ENCODE data around the gene RUNX1.

The RUNX1 gene

DNA sequence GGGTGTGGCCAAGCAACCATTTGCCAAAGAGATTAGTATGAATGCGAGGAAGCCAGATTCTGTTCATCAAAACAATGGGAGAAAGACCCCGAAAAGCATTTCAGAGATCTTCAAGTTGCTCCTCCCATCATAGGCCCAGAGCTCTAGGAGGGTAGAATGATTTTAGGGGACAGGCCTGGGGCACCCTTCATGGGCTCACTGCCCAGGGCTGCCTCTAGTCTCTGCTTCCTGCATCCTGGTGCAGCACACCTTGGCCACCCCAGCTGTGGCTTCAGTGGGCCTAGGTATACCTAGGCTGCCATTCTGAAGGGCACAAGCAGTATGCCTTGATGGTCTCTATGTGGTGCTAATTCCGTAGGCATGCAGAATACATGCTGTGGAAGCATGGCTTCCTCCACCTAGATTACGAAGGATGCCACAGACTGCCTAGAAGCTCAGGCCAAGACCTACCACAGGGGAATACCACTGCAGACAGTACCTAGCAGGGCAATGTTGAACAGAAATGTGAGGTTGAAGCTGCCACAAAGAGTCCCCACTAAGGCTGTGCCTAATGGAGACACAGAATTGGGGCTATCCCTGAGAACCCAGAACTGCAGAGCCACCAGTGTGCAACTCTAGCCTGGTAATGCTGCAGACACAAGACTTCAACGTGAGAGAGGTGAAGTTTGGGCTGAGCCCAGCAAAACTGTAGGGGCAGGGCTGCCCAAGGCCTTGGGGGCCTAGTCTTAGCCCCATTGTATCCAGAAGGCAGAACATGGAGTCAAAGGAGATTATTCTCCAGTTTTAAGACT lies 221.5 kb downstream of the RUNX1 start:
- DNase-seq: no peak

DNA sequence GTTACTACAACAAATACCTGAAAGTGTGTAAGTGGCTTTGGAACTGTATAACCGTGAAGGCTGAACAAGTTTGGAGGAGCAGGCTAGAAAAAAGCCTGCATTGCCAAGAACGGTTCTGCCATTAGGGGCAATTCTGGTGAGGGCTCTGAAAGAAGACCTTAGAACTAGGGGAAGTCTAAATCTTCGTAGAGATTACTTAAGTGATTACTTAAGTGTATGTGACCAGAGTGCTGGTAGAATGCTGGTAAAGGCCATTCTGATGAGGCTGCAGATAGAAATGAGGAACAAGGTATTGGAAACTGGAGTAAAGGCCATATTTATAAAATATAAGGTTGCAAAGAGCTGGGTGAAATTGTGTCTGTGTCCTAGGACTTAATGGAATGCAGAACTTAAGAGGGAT lies 222.3 kb downstream of the RUNX1 start:
- no peak for DNase-seq

DNA sequence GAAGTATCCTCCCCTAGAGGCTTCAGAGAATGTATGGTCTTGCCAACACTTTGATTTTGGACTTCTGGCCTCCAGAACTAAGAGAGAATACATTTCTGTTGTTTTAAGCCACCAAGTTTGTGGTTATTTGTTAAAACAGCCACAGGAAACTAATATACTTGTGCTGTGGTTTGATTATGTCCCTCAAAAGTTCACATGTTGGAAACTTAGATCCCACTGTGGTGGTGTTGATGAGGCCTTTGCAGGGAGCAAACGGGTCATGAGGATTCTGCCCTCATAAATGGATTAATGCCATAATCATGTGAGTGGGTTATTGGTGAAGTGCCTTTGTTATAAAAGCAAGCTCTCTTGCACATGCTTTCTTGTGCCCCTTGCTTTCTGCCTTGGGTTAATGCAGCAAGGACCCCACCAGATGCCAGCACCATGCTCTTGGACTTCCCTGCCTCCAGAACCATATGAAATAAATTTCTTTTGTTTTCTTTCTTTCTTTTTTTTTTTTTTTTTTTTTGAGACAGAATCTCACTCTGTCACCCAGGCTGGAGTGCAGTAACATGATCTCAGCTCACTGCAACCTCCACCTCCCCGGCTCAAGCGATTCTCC lies 223.1 kb downstream of the RUNX1 start:
- no peak for DNase-seq

DNA sequence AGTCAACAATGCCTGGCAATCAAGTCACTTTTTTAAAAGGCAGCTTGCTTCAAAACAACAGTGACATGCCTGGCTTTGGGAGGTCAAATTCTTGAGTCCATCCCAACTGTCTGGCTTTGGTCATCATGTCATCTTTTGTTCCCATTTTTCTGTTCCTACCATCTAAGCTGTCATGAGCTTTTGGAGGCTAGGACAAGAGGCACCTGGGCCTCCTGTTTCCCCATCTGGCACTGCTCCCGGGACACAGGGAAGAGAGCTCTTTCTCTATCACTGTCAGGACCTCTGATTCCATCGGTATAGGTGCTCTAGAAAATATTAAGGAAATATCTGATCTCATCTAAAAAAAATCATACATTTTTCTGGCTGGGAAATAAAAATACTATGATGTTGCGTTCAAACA lies 224.0 kb downstream of the RUNX1 start:
- no peak for DNase-seq

DNA sequence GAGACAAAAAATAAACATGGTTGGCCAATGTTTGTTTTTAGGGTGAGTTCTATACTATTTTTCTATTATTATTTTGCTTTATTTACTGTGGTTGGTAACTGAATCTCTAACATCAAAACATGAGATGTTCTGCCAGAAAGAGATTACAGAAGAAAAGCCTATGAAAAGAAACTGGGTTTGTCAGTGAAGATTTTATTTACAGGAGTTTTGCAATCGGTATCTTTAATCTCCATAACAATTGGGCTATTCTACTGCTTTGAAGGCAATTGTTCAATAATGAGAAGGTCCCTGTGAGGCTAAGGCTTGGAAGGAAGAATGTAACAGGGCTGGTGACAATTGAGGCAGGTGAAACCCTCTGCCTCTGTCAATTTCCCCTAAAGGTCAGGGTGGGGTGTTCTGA lies 224.8 kb downstream of the RUNX1 start:
- no peak for DNase-seq

DNA sequence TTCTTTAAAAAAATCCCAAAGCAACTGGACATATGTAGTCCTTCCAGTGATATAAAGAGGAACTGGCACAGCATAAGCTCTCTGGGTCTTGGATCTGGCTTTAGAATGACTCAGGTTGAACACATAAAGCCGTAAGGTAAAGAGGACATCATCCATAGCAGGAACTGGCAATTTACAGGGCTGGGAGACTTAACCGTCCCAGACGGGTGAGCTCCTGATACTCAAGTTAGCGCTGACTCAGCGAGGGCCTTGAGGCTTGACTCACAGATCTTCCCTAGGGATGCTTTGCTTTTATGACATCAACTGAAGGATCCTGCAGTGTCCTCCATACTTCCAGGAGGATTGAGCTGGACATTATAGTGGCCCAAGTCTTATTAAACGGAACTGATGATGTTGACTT lies 226.2 kb downstream of the RUNX1 start:
- DNase-seq: no peak

DNA sequence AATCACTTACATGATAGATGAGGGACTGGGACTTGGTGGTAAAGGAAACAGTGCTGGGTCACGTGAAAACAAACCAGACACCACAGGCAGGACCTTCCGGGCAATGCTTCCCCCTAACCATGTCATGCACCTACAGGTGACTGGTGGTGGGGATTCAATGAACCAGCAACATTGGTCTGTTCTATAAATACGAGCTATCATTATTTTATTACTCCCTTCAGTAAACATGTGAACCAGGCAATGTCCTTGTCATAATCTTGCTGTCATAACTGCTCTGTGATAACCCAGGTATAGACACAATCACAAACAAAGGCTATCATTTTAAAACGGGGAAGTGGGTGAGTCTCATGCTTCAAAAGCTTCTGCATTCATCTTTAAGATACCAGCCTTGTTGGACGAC lies 226.9 kb downstream of the RUNX1 start:
- DNase-seq: no peak

DNA sequence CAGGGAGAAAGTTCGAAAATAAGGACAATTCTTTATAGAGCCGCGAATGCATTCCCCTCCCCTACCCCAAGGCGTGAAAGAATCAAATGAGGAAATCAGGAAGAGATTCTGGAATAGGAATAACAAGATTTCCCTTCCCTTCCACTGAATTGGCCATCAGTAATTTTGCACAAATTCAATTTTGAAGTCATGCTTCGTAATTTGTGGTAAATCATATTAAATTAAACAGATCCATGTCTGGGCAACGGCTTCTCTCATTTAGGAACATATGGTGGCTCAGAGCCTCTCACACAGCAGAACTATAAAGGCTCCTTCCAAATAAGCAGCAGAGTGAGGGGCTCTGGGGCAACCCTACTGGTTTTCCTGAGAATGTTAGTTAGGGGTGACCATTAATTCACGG lies 227.4 kb downstream of the RUNX1 start:
- DNase-seq: no peak

DNA sequence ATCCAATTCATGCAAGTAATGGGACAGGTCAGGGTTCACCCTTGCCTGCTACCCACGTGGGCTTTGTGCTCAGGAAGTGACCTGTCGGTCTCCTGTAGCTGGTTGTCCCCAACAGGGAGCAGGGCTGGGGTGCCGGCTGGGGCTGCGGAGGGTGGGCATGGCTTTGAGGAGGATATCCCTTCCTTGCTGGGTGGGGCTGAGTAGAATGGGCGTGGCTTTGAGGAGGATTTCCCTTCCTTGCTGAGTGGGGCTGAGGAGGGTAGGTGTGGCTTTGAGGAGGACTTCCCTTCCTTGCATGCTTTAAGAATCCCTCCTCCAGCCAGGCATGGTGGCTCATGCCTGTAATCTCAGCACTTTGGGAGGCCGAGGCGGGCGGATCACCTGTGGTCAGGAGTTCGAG lies 229.1 kb downstream of the RUNX1 start:
- no peak for DNase-seq

DNA sequence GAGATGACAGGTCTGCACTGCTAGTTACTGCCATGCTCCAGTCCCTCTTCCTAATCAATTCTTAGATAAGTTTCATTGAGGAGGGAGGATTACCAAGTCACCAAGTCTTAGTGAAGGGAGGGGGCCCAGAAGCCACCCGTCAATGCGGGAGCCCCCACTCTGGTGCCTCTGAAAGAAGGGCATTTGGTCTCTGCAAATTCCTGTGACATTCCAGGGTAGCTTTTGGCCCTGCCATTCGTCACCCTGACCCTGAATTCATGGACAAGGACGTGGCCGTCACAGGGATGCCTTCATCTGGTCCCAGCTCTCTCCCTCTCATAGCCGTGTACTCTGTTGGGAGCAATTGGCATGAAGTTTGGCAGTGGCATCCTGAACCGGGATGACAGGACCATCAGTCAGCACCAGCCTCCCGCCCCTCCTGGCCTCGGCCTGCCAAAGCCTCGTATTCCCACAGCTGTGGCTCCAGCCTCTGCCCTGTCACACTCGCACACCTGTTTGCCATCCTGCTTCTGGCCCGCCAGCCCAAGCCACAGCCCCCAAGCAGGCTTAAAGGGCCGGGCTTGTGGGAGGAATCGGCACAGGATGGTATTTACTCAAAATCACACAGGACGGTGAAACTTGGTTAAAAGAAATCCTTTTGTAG lies 229.6 kb downstream of the RUNX1 start:
- no peak for DNase-seq

DNA sequence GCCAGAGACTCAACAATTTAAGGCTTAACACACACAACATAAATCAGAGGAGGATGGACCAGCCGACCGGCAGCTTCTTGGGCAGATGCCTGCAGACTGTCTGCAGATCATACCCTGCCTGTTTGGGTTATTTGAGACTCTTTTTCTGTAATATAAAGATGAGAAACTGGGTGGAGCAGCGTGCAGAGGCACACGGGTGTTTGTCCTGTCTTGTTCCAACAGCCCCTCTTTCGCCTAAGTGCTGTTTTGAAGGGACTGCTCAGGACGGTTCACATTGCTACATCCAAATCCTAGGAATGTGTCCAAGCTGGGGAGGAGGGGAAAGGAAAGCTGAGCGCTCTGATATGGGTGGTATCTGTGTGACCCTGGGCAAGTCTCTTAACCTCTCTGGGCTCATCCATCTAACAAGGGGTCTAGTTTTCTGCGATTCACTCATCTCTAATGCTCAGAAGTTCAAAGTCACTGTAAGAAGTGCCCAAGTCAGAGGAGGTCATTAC lies 230.4 kb downstream of the RUNX1 start:
- no peak for DNase-seq

DNA sequence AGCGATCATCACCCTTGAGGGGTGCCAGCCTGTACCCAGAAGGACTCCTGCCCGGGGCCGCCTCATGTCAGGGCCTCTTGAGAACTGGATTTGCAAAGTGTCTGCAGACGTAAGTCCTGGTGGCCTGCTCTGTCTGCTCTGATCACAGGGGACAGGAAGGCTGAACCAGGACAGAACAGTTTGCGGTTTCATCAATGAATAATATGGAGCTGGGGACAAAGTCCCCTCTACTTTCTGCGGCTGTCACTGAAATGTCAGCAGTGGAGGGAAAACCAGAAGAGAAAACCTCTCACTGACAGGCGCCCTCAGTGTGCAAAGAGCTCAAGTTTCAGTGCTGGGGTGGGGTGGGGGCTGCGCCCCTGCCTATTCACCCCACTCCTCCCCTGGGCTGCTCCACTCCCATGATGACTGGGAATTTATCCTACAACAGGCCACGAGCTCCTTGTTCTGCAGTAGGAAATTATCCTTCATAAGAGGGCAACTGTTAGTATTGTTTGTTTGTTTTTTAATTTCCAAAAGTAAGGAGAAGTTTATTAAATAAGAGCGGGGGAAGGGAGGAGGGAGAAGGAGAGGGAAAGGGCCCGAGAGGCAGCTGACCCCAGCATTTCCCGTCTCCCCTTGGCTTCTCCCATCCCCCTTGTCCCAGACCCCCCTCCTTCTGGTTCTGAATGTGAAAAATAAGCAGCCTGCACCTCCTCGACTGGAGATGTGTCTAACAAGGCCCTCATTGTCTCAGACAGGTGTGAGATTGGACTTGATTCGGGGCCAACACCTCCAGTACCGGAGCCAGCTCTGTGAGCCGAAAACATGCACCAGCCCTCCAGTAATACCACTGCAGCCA lies 231.1 kb downstream of the RUNX1 start:
- no peak for DNase-seq

DNA sequence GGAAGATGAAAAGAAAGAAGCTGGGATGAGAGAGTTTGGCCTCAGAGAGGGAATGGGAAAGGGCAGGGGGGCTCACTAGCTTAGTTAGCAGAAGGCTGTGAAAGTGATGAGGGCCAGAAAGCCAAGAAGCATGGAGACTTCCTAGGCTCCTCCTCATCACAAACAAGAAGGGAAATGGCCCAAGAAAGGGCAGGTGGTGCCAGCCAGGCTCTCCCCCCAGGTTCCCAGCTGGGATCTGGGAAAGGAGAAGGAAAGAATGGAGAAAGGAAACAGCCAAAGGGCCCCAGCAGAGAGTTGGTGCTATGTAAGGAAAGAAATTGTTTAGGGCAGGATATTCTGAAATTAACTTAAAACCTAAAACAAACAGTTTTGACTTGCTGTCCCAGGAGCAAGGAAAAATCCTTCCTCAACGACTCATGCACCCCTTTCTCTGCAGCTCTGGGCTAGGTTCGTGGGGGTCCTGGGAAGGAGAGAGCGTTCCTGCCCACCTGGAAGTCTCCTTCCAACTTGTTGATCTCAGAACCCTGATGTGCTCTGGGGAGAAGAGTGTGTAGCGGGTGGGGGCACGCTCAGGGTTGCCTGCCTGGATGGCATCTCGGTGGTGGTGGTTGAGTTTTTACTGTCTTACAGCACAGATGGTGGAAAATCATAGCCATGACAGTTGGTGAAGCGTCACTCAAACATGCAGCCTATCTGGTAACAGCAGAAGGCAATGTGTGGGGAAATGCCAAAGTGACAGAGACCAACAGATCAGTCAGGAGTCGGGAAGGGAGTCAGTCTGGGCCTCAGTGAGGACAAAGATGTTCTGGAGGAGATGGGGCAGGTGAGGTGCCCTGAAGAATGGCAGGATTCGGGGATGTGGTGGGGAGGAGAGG lies 233.0 kb downstream of the RUNX1 start:
- DNase-seq: no peak

DNA sequence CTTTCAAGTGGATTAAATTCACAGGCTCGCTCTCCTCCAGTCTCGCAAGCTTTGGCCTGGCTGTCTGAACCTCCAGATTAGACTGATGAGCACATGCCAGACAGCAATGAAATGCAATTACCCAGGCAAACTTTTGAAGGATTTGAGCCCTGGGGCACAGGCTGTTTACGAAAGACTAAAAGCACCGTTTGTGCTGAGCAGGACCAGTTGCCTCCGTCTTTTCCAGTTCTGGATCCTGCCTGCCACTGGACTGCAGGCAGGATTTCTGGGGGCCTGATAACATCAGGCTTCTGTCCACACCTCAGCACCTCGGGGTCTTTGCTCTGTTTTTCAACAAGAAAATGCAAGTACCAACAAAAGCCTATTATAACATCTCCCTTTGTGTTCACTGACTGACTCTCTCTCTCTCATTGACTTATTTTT lies 234.6 kb downstream of the RUNX1 start:
- no peak for DNase-seq

DNA sequence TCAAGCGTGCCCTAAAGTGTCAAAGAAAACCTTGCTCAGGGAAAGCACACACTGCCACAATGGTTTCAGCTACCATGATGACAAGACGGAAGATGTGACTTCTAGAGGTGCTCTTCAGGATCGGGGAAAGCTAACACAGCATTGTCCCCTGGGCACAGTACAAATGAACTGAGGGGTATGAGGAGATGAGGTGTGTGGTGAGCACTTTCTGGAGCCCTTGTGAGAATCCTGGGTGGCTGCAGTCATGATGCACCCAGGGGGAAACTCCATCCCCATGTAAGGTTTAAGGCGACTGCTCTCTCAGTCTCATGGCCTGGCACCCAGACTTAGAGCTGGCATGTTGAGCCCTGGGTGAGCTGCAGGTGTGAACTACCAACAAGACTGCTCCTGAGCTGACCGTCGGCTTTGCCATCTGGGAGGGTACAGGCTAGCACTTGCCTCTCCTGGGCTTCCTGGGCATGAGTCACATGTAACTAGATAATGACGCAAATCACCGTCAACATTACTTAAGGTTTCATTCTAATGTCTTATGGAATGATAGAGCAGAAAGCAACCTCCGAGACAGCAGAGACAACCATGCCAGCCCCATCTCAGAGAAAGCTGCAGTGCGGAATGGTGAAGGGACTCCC lies 235.7 kb downstream of the RUNX1 start:
- DNase-seq: no peak

DNA sequence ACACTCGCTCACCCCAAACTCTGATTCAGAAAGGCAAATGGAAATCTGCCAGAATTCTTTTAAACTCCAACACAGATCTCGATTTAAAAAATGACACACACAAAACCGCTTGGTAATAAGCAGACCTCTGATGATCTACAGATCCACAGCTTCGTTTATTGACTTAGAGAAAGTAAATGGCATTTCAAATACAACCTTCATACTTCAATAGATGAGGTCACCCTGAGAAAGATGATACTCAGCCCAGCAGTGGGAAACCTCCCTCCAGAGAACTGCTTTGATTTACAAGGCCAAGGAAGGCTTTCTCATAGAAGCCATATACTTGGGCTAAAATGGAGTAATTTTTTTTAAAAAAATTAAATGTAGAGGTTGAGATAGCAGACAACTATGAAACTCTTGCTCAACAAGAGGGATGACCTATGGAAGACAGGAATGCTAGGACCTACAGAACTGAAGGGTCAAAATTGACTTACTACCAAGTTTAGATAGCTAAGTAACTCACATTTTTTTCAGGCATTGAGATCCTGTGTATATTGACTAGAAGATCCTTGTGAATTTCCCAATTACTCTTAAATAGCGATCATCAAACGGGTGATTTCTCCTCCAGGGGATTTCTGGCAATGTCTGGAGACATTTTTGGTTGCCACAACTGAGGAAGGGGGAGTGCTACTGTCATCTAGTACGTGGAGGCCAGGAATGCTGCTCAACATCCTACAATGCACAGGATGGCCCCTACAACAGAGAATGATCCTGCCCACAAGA lies 236.4 kb downstream of the RUNX1 start:
- no peak for DNase-seq

DNA sequence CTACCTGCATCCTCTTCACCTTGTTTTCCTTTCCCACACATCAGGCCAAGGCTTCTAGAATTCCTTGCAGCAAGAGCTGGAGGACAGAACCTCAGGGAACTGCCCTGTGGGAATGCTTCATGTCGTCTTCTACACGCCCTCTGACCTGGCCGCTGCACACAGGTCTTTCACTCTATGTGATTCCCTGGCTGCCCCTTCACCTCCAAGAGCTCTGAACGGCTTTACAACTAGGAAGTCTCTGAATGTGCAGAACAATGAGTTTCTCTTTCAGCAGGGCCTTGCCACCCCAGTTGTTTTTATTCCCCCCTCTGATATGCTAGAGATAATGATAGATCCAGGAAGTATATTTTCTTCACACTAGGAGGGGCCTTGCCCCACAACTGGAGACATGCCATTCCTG lies 237.7 kb downstream of the RUNX1 start:
- no peak for DNase-seq

DNA sequence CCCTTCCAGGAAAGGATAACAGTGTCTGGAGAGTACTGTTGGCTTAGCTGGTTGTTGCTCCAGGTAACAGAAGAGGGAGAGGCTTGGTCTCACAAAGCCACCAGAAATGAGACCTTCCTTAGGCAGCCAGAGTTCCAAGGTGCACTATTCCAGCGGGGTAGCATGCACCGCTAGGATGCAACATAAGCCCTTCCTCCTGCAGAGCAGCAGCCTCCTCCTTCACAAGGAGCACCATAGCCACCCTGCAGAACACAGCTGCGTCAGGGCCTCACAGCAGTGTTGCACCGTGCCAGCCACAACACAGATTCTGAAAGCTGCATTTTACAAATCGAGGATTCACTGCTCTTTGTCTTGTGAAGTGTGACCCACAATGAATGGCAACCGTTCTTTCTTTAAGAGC lies 238.3 kb downstream of the RUNX1 start:
- no peak for DNase-seq

DNA sequence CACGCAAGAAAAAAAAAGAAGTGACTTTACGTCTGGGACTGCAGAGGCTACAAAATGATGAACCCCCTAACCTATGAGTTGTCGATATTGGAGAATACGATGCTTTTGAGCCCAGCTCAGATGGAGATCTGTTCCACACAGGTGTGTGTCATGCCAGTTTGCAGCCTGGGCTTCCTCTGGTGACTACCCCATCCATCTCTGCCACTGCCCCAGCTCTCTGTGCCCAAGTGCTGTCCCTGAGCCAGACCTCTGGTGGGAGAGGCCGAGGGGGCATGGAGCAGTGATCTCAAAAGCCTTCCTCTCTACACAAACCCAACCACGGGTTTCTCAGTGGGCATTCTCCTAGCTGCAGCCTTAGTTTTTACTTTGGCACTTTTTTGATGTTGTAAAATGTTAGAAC lies 239.3 kb downstream of the RUNX1 start:
- no peak for DNase-seq
